Stimulated activated CD4-positive, alpha-beta T cell treated with anti-CD3 and anti-CD28 coated beads, Interleukin-2, amount 100 ng/mL, for 4 hours (primary cell): ENCODE data around the gene BIVM.

Experiments used
- DNase-seq: peaks from one replicate; pipeline ENCODE4 v3.0.0-alpha.2; 2020; ENCODE audit warnings: low read depth

The BIVM gene

DNA sequence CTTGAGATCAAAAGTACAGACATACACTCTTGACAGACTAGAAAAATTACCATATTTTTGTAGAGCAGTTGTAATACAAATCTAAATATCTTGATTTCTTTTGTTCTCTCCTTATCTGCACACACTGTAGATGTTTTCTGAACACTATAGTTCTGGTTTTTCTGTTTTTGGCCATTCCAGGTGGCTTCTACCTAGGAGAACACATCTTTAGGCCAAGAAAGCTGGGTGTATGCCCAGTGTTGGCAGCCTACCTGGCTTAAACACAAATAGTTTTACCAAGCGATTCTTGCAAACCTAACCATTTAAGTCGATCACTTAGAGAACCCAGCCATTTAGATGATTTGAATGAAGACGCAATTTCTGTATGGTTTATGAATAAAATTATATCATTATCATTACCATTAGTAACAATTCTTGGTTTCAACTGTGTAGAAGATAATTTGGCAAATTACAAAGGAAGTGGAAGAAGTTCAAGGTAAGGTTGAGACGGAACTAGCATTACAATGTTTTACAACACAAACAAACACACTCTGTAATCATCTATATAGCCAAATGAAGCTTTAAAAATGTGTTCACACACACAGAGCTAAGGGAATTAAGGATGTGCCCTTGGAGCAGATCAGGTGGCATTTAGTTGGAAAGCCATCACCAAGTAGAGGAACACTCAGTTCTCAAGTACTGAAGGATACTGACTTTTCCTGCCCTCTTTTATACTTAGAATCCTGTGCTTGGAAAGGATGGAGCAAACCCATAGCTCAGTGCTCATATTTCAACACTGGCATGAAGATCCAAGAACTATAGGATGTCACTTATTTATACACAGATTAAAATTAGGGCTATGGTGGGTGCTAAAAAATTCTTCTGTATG is 83.1 kb downstream of the BIVM start:
- DNase-seq: no peak
